NT2/D1 (cell line): Measurements from ENCODE around the gene HSPB8.
A peak's percentile ranks its signal among the peaks of the same experiment; 100 is the strongest.

Experiments
- DNase-seq: peaks from one replicate; pipeline ENCODE4 v3.0.0-alpha.2; 2011; ENCODE audit warnings: low read depth, low spot score
- H3K27me3 ChIP-seq: 2 replicates; pipeline ENCODE4 v1.6.0; 2011; ENCODE audit warnings: mild to moderate bottlenecking; ENCODE audit not compliant: insufficient read length, insufficient read depth
- H3K36me3 ChIP-seq: 2 replicates; pipeline ENCODE4 v1.6.1; 2011; ENCODE audit warnings: mild to moderate bottlenecking, low read length, mixed read lengths; ENCODE audit not compliant: insufficient read depth, insufficient read length
- H3K4me1 ChIP-seq: 2 replicates; pipeline ENCODE4 v1.5.1; 2011; ENCODE audit not compliant: insufficient read depth, insufficient read length
- H3K4me3 ChIP-seq: 2 replicates; pipeline ENCODE4 v1.5.1; 2011; ENCODE audit warnings: low read depth; ENCODE audit not compliant: insufficient read length
- H3K9ac ChIP-seq: 2 replicates; pipeline ENCODE4 v1.6.0; 2011; ENCODE audit warnings: low read depth; ENCODE audit not compliant: insufficient read length
- H3K9me3 ChIP-seq: 2 replicates; pipeline ENCODE4 v1.5.1; 2011; ENCODE audit warnings: mild to moderate bottlenecking, low read length; ENCODE audit not compliant: insufficient read depth
- SUZ12 ChIP-seq: IDR thresholded peaks from 2 replicates; pipeline ENCODE4 v1.6.1; 2011; ENCODE audit not compliant: insufficient read length, insufficient read depth; ENCODE audit errors: extremely low read depth
- YY1 ChIP-seq: IDR thresholded peaks from 2 replicates; pipeline ENCODE4 v1.6.1; 2011; ENCODE audit not compliant: insufficient read length, insufficient read depth
- ZNF274 ChIP-seq: IDR thresholded peaks from 2 replicates; pipeline ENCODE4 v1.6.1; 2011; ENCODE audit warnings: mild to moderate bottlenecking, low read depth, low read length

The HSPB8 gene

GRCh38 chr12:119229837-119230236 lies 51.1 kb downstream of the HSPB8 start:
- H3K9ac ChIP-seq = no peak overlapping the region
- H3K27me3 ChIP-seq = no peaks in the 10 kb centered on the region
- TF ChIP-seq YY1 (no peak), ZNF274 (no peak), SUZ12 (no peak)
- H3K9me3 ChIP-seq = no peaks in the 10 kb centered on the region
- H3K36me3 ChIP-seq = no peaks in the 10 kb centered on the region
- peak; percentile 80 for DNase-seq
- H3K4me3 ChIP-seq = peak overlapping the region; percentile 4
- peaks cover 5% of the 10 kb centered on the region for H3K4me1 ChIP-seq

- H3K9me3 ChIP-seq = no peaks in the 10 kb centered on the region
- H3K4me1 ChIP-seq = peaks cover 12% of the 10 kb centered on the region
- no peaks in the 10 kb centered on the region for H3K27me3 ChIP-seq
- no peak for DNase-seq
- no peak for TF ChIP-seq YY1
- no peak for TF ChIP-seq ZNF274
- TF ChIP-seq SUZ12 = no peak
- H3K4me3 ChIP-seq = no peak overlapping the region
- H3K36me3 ChIP-seq = no peaks in the 10 kb centered on the region
- H3K9ac ChIP-seq = no peak overlapping the region
These were observed 52.1 kb downstream of the HSPB8 start for GRCh38 chr12:119230807-119231206.

GRCh38 chr12:119231774-119232173 lies 53.0 kb downstream of the HSPB8 start:
- Histone ChIP-seq H3K27me3 (no peaks in the 10 kb centered on the region), H3K4me3 (no peak overlapping the region), H3K4me1 (peaks cover 12% of the 10 kb centered on the region), H3K9me3 (no peaks in the 10 kb centered on the region), H3K36me3 (no peaks in the 10 kb centered on the region), H3K9ac (no peak overlapping the region)
- no peak for DNase-seq
- TF ChIP-seq YY1 = no peak
- TF ChIP-seq ZNF274 = no peak
- TF ChIP-seq SUZ12 = no peak

GRCh38 chr12:119235197-119235751 lies 56.5 kb downstream of the HSPB8 start:
- no peak for DNase-seq
- peaks cover 12% of the 10 kb centered on the region for H3K4me1 ChIP-seq
- no peaks in the 10 kb centered on the region for H3K27me3 ChIP-seq
- TF ChIP-seq ZNF274 = no peak
- TF ChIP-seq YY1 = no peak
- TF ChIP-seq SUZ12 = no peak
- no peaks in the 10 kb centered on the region for H3K9me3 ChIP-seq
- no peak overlapping the region for H3K9ac ChIP-seq
- H3K4me3 ChIP-seq = no peak overlapping the region
- no peaks in the 10 kb centered on the region for H3K36me3 ChIP-seq

GRCh38 chr12:119236372-119236771 lies 57.6 kb downstream of the HSPB8 start:
- H3K36me3 ChIP-seq = no peaks in the 10 kb centered on the region
- no peak overlapping the region for H3K4me3 ChIP-seq
- peaks cover 12% of the 10 kb centered on the region for H3K4me1 ChIP-seq
- no peak overlapping the region for H3K9ac ChIP-seq
- H3K27me3 ChIP-seq = no peaks in the 10 kb centered on the region
- H3K9me3 ChIP-seq = no peaks in the 10 kb centered on the region
- DNase-seq = no peak
- TF ChIP-seq YY1 (no peak), SUZ12 (no peak), ZNF274 (no peak)

GRCh38 chr12:119239040-119239439 lies 60.3 kb downstream of the HSPB8 start:
- no peaks in the 10 kb centered on the region for H3K36me3 ChIP-seq
- peaks cover 9% of the 10 kb centered on the region for H3K4me1 ChIP-seq
- no peaks in the 10 kb centered on the region for H3K9me3 ChIP-seq
- DNase-seq = no peak
- no peaks in the 10 kb centered on the region for H3K27me3 ChIP-seq
- H3K4me3 ChIP-seq = no peak overlapping the region
- no peak overlapping the region for H3K9ac ChIP-seq
- no peak for TF ChIP-seq ZNF274

- H3K4me1 ChIP-seq = no peaks in the 10 kb centered on the region
- TF ChIP-seq ZNF274 (no peak), SUZ12 (no peak), YY1 (no peak)
- no peak overlapping the region for H3K9ac ChIP-seq
- H3K4me3 ChIP-seq = no peak overlapping the region
- DNase-seq = no peak
- H3K36me3 ChIP-seq = no peaks in the 10 kb centered on the region
- no peaks in the 10 kb centered on the region for H3K27me3 ChIP-seq
- no peaks in the 10 kb centered on the region for H3K9me3 ChIP-seq
These were observed 62.3 kb downstream of the HSPB8 start for GRCh38 chr12:119241049-119241448.

GRCh38 chr12:119241580-119242169 lies 62.9 kb downstream of the HSPB8 start:
- Histone ChIP-seq H3K9ac (no peak overlapping the region), H3K4me3 (no peak overlapping the region), H3K9me3 (no peaks in the 10 kb centered on the region), H3K27me3 (no peaks in the 10 kb centered on the region), H3K36me3 (no peaks in the 10 kb centered on the region), H3K4me1 (no peaks in the 10 kb centered on the region)
- TF ChIP-seq YY1 = no peak
- TF ChIP-seq ZNF274 = no peak
- TF ChIP-seq SUZ12 = no peak
- DNase-seq = no peak
